HG02571 (cell line): ENCODE data around the gene NOP56.
"Not testable (repeated sequence)": the region's sequence is repeated elsewhere in the genome, so short reads cannot be mapped to it uniquely, and the experiment has no call there.

Experiments used
- ATAC-seq: cut with Tn5 transposase; IDR thresholded peaks from one replicate; pipeline ENCODE4 v1.9.1; 2021; ENCODE audit warnings: mild to moderate bottlenecking, moderate library complexity; ENCODE audit not compliant: unreplicated experiment

NOP56 gene

GRCh38 chr20:2680046-2680445, 27.6 kb downstream of the NOP56 start:
- ATAC-seq: no peak

GRCh38 chr20:2682040-2682439, 29.6 kb downstream of the NOP56 start:
- ATAC-seq: not testable (repeated sequence)

- ATAC-seq: not testable (repeated sequence)
Measured at GRCh38 chr20:2684817-2685216, 32.4 kb downstream of the NOP56 start.

- ATAC-seq: no peak
Measured at GRCh38 chr20:2687514-2687913, 35.1 kb downstream of the NOP56 start.

- ATAC-seq: no peak
Measured at GRCh38 chr20:2688041-2688591, 35.7 kb downstream of the NOP56 start.

GRCh38 chr20:2690213-2690612, 37.8 kb downstream of the NOP56 start:
- ATAC-seq: no peak

GRCh38 chr20:2690718-2691117, 38.3 kb downstream of the NOP56 start:
- no peak for ATAC-seq

- no peak for ATAC-seq
Measured at GRCh38 chr20:2691127-2691526, 38.7 kb downstream of the NOP56 start.

- ATAC-seq: no peak
Measured at GRCh38 chr20:2691663-2692035, 39.2 kb downstream of the NOP56 start.

GRCh38 chr20:2692036-2692885, 39.8 kb downstream of the NOP56 start, which contains the start of gene EBF4:
TSS of gene EBF4 (plus strand) at chr20:2692780. CDS start at chr20:2693646, 866 bp downstream.
- ATAC-seq: no peak

- no peak for ATAC-seq
Measured at GRCh38 chr20:2692886-2693285, 40.5 kb downstream of the NOP56 start.

GRCh38 chr20:2693286-2694007, 41.0 kb downstream of the NOP56 start:
- no peak for ATAC-seq

- ATAC-seq: no peak
Measured at GRCh38 chr20:2694008-2694471, 41.6 kb downstream of the NOP56 start.

GRCh38 chr20:2694519-2694918, 42.1 kb downstream of the NOP56 start:
- ATAC-seq: no peak

- no peak for ATAC-seq
Measured at GRCh38 chr20:2695206-2695983, 43.0 kb downstream of the NOP56 start.

- not testable (repeated sequence) for ATAC-seq
Measured at GRCh38 chr20:2695984-2696525, 43.6 kb downstream of the NOP56 start.

GRCh38 chr20:2696646-2697045, 44.2 kb downstream of the NOP56 start:
- ATAC-seq: no peak

GRCh38 chr20:2697768-2698167, 45.3 kb downstream of the NOP56 start:
- no peak for ATAC-seq

GRCh38 chr20:2698186-2698817, 45.9 kb downstream of the NOP56 start:
- ATAC-seq: no peak

- ATAC-seq: no peak
Measured at GRCh38 chr20:2698912-2699311, 46.5 kb downstream of the NOP56 start.
